ENCODE results near the gene GULP1. TPM values are rescaled to one million over a fixed set of nuclear protein-coding genes. Genes with fewer than 3 reads are reported as not detected.

GULP1 gene
- total and polyA plus RNA-seq, 2 of the 4 experiments (the other 2 are of a cell fraction) = 24.4 to 40.1 TPM

DNA sequence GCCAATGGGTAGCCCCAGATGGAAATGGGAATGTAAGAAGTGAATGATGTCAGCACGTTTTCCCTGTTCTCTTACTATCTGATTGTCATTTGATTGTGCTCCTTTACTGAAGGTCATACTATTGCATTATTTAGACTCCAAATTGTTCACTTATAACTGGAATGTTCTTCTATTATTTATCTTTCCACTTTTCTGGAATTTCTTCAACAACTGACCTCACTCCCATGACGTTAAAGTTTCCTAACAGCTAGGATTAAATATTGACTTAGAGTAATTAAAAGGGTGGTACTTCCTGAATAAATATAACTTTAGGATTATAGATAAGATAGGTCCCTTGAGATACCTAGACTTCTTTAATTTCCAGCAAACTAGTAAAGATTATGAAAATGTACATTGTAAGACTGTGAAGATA is 10.9 kb upstream of the GULP1 start:
- Histone ChIP-seq H3K23ac (ENCODE audit: low read depth, low read length) (no peak overlapping the region), H3K4me1 (ENCODE audit: control insufficient read depth, insufficient read depth, low read length) (no peaks in the 10 kb centered on the region), H4K20me1 (ENCODE audit: insufficient read depth, low read length) (no peaks in the 10 kb centered on the region), H3K9me1 (ENCODE audit: insufficient read depth, low read length) (no peaks in the 10 kb centered on the region), H3K9me3 (ENCODE audit: control insufficient read depth, insufficient read depth, low read length) (no peaks in the 10 kb centered on the region), H3K18ac (ENCODE audit: low read depth, low read length) (no peak overlapping the region), H3K79me1 (ENCODE audit: low read depth in 1 of 2, low read length in 2 of 2) (no peaks in the 10 kb centered on the region), H2AK5ac (ENCODE audit: low read depth, low read length) (no peak overlapping the region), H3K4me3 (ENCODE audit: insufficient read depth, low read depth, low read length) (no peak overlapping the region), H2AFZ (replicated peaks; ENCODE audit: low read length, poor library complexity) (no peak overlapping the region), H3K9ac (ENCODE audit: low read depth, low read length) (no peak overlapping the region), H3K36me3 (ENCODE audit: control insufficient read depth, insufficient read depth, low read length) (no peaks in the 10 kb centered on the region), H3K14ac (replicated peaks; ENCODE audit: low read depth, low read length) (no peak overlapping the region), H4K8ac (ENCODE audit: low read depth in 2 of 2, low read length in 2 of 2) (no peak overlapping the region), H4K5ac (ENCODE audit: low read depth, low read length) (no peak overlapping the region), H3K27ac (ENCODE audit: insufficient read depth, low read length) (no peak overlapping the region), H4K91ac (ENCODE audit: insufficient read depth, low read depth, low read length) (no peak overlapping the region), H3K56ac (ENCODE audit: extremely low read depth, insufficient read depth, low read length) (no peak overlapping the region), H2BK15ac (ENCODE audit: low read depth, low read length) (no peak overlapping the region), H2BK120ac (ENCODE audit: low read depth, low read length) (no peak overlapping the region), H2AK9ac (replicated peaks; ENCODE audit: low read depth, low read length, poor library complexity) (no peak overlapping the region), H3K4ac (ENCODE audit: low read depth, low read length) (no peak overlapping the region), H2BK20ac (ENCODE audit: low read depth, low read length) (no peak overlapping the region), H3K27me3 (ENCODE audit: control insufficient read depth, insufficient read depth, low read length) (no peaks in the 10 kb centered on the region), H2BK5ac (ENCODE audit: low read depth, low read length, poor library complexity, severe bottlenecking) (no peak overlapping the region), H3K4me2 (ENCODE audit: low read depth, low read length) (no peak overlapping the region)
- CTCF ChIA-PET = interaction anchor here (1.9 kb wide), 1 partner anchor 11 kb away, joined by 7 read pairs; the partner anchor contains the start of gene GULP1
- no peak for DNase-seq
- in situ Hi-C loops (cut with MboI; ENCODE audit: low sequenced_read_pairs) = no loop called here
- no CpG with 5 or more reads among the region's 2 CpGs for WGBS, 2 experiments (ENCODE audit: extremely low coverage in 2 of 2, insufficient read length in 1 of 2)
- intact Hi-C loops (cut with micrococcal nuclease) = no loop called here
- no TSS peak for BruUV-seq (replicated peaks)
- dilution Hi-C loops (cut with HindIII; ENCODE audit: low sequenced_read_pairs, unreplicated experiment) = no loop called here
- POLR2A ChIA-PET (ENCODE audit: unreplicated experiment) = no interaction called here
- no peak for ATAC-seq (ENCODE audit: low read depth)
- TF ChIP-seq MXI1 (IDR thresholded peaks at IDR 0.05; ENCODE audit: borderline replicate concordance, low read depth, low read length) (no peak), CHD1 (IDR thresholded peaks at IDR 0.05; ENCODE audit: low read depth, low read length) (no peak), FOS (IDR thresholded peaks at IDR 0.05; ENCODE audit: low read depth, low read length) (no peak), CTCF (conservative IDR thresholded peaks at IDR 0.05; ENCODE audit: low read depth, low read length) (no peak), MAZ (IDR thresholded peaks at IDR 0.05; ENCODE audit: borderline replicate concordance, low read depth, low read length) (no peak), MAFK (IDR thresholded peaks at IDR 0.05; ENCODE audit: low read depth, low read length) (no peak), CEBPB (IDR thresholded peaks at IDR 0.05; ENCODE audit: low read depth, low read length) (no peak), SMC3 (IDR thresholded peaks at IDR 0.05; ENCODE audit: low read depth, low read length) (no peak), BHLHE40 (IDR thresholded peaks at IDR 0.05; ENCODE audit: low read depth, low read length) (no peak), RFX5 (IDR thresholded peaks at IDR 0.05; ENCODE audit: low read depth, low read length) (no peak), POLR2A (IDR thresholded peaks at IDR 0.05; ENCODE audit: low read depth, low read length) (no peak), RCOR1 (IDR thresholded peaks at IDR 0.05; ENCODE audit: insufficient replicate concordance, low read length) (no peak), RAD21 (IDR thresholded peaks at IDR 0.05; ENCODE audit: low read length) (no peak), NFE2L2 (IDR thresholded peaks at IDR 0.05; ENCODE audit: low read depth, low read length) (no peak)
- TF ChIP-seq, protein P1, sequence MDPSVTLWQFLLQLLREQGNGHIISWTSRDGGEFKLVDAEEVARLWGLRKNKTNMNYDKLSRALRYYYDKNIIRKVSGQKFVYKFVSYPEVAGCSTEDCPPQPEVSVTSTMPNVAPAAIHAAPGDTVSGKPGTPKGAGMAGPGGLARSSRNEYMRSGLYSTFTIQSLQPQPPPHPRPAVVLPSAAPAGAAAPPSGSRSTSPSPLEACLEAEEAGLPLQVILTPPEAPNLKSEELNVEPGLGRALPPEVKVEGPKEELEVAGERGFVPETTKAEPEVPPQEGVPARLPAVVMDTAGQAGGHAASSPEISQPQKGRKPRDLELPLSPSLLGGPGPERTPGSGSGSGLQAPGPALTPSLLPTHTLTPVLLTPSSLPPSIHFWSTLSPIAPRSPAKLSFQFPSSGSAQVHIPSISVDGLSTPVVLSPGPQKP (IDR thresholded peaks at IDR 0.05; ENCODE audit: borderline replicate concordance, low read depth, low read length) = no peak
- TF ChIP-seq, protein P2, sequence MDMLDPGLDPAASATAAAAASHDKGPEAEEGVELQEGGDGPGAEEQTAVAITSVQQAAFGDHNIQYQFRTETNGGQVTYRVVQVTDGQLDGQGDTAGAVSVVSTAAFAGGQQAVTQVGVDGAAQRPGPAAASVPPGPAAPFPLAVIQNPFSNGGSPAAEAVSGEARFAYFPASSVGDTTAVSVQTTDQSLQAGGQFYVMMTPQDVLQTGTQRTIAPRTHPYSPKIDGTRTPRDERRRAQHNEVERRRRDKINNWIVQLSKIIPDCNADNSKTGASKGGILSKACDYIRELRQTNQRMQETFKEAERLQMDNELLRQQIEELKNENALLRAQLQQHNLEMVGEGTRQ (IDR thresholded peaks at IDR 0.05; ENCODE audit: low read depth, low read length) = no peak
